CD4-positive, alpha-beta T cell treated with Interleukin-17A for 4 hours (primary cell): Measurements from ENCODE around the gene CERS6.

Source experiments
- DNase-seq: peaks from one replicate; pipeline ENCODE4 v3.0.0-alpha.2; 2020; ENCODE audit warnings: mixed read lengths

The CERS6 gene

DNA sequence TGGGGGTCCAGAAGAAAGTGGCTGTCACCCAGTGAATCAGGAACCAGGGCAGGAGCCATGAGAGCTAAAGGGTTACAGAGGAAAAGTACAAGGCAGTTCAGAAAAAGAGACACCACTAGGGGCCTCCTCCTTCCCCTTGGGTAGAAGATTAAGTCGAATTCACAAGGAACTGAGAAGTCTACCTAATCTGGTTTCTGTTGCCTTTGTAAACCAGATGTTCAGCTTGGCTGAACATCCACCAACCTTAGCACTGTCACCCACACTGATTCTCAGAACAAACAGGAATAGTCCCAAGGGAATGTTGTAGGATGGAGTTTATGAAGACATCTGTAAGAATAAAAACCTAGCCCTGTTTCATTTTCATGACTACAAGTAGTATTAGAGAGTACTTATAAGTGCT lies 256.0 kb downstream of the CERS6 start:
- DNase-seq, result no peak

- DNase-seq, result no peak
These were observed 257.3 kb downstream of the CERS6 start for GRCh38 chr2:168713325-168713724.

GRCh38 chr2:168715849-168716248 lies 259.8 kb downstream of the CERS6 start:
- no peak for DNase-seq

DNA sequence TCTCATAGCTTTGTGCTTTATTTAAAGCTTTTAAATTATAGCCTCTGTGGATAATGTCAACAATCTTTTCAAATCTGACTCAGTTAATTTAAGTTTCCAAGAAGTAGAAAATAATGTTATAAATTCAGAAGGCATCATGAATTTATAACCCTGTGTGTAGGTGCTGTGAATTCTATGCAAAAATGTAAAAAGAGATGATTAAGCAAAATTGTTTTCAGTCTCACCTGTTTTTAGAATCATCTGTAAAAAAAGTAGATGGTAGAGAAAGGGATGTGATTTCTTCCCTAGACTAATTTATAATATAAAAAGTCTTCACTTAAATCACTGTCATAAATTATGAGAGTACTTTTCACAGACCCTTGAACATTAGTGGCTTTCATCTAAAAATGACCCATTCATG lies 260.8 kb downstream of the CERS6 start:
- no peak for DNase-seq

DNA sequence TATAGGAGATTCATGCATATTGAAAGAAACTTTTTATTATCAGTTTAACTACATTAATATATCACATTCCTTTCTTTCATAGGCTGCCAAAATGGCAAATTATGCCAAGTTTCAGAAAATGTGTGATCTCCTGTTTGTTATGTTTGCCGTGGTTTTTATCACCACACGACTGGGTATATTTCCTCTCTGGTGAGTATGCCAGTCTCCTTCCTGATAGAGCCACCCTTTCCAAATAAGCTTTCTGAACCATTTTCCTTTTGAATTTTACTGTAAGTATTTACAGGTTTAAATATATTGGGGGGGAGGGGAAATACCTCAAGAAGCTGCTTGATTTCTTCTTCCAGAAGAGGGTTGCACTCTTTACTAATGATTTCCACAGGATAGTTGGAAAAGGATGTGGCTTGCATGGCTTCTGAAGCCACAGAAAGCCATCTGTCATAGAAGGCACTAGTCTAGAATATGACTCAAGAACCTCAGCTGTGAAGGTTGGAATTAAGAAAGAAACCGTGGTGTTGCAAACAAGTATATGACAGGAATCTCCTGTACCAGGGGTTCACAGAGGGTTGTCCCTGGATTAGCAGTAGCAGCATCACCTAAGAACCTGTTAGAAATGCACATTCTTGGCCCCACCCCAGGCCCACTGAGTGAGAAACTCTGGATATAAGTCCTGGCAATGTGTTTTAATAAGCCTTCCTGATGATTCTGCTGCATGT lies 261.9 kb downstream of the CERS6 start:
- DNase-seq, result no peak

DNA sequence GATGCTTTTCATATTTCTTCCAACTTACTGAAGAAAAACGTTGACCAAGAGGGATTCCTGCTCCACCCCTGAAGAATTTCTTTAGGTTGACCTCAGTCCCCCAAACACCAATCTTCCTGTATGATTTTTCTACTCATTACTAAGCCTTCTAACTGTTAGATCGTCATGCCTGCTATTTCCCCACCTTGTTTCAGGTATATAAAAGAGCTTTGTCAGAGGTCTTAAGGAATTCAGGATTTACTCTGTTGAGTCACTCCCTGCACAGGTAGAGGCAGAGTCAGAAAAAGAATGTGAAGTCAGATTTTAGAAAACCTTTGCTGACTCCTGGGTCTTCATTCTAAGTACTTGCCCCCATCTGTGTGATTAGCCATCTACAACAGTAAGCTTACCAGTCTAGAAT lies 262.6 kb downstream of the CERS6 start:
- no peak for DNase-seq

GRCh38 chr2:168719446-168719845 lies 263.4 kb downstream of the CERS6 start:
- DNase-seq, result no peak

GRCh38 chr2:168722592-168722991 lies 266.5 kb downstream of the CERS6 start:
- DNase-seq, result no peak

DNA sequence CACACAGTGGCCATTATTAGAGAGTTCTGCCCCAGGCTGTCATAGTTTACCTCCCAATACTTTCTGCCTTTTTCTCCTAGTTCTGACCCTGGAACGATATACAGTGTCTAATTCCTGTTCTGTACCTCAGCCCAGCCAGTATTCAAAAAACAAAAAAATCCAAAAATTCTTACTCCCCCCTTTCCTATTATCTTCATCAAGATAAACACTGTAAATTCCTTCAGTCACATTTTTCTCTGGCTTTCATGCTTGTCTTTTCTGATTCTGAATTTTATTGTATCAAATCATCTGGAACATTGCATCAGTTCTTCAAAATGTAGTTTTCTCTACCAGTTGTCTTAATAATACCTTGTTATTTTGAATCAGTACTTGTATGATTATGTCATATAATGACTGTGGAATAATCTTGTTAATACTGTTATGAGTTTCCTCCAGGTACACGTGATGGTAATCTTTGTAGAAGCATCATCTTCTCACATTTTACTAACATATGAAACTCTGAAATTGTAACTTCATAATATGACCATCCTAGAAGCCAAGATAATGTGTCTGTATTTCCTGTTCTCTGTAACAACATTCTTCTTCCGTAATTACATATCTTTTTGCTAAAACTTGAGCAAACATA lies 267.3 kb downstream of the CERS6 start:
- DNase-seq, result no peak

DNA sequence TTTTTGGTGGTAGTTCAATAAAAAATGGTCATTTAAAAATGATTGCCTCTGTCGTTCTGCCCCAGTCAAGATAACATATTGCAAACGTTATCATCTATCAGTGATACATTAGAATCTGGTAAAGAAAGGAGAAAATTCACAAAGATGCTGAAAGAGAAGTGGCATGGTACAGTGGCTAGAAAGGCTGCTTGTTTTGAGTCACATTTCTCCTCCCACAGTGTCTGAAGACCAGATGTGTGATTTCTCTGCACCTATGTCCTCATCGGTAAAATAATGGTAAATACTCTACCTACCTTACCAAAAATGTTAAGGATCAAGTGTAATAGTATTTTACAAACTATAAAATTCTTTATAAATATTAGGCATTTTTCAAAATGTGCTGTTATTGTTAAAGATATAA lies 270.3 kb downstream of the CERS6 start:
- no peak for DNase-seq

DNA sequence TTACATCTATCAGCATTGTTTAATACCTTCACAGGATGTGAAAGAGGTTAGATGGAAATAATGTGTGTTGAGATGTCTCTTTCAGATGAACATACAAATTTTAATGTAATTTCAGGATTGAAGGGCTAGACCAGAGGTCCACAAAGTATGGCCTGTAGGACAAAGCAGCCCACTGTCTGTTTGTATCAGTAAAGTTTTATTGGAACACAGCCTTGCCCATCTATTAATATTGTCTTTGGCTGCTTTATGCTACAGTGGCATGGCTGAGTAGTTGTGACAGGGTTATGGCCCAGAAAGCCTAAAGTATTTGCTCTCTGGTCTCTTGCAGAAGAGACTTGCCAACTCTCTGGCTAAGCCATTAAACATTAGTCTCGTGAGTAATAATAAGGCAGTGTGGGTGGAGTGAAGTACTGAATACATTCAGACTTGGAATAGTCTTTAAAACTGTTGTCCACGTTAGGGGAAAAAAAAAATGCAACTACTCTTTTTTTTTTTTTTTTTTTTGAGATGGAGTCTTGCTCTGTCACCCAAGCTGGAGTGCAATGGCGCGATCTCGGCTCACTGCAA lies 271.9 kb downstream of the CERS6 start:
- DNase-seq, result no peak

- DNase-seq, result no peak
These were observed 273.4 kb downstream of the CERS6 start for GRCh38 chr2:168729455-168729854.

DNA sequence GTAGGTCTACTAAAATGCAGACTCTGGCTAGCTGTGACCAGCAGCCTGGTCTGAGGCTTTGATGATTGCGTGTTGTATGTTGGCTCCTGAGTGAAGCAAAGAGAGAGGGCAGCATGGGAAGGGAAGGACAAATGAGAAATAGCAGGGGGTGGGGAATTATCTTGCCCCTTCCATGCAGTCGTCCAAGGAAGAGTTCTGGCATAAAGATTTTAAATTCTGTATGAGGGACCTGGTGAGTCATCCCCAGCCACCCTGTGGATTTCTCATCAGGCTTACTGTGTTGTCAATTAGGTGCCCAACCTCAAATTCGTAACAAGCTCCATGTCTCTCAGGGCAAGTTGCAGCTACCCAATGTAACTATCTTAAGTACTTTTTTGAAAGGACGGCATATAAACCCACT lies 274.3 kb downstream of the CERS6 start:
- DNase-seq, result no peak

- no peak for DNase-seq
These were observed 274.9 kb downstream of the CERS6 start for GRCh38 chr2:168731002-168731401.

DNA sequence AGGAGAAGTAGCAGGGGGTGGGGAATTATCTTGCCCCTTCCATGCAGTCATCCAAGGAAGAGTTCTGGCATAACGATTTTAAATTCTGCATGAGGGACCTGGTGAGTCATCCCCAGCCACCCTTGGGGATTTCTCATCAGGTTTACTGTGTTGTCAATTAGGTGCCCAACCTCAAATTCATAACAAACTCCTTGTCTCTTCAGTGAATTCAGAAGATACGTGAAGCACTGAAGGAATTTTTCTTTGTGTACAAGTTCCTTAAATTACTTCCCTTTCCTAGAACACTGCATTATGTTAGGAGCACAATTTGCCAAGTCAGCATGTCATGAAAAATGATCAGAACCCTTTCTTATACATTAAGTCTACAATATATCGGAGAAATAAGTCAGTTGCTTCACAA lies 275.5 kb downstream of the CERS6 start:
- DNase-seq, result no peak

GRCh38 chr2:168732100-168732499 lies 276.0 kb downstream of the CERS6 start:
- no peak for DNase-seq

DNA sequence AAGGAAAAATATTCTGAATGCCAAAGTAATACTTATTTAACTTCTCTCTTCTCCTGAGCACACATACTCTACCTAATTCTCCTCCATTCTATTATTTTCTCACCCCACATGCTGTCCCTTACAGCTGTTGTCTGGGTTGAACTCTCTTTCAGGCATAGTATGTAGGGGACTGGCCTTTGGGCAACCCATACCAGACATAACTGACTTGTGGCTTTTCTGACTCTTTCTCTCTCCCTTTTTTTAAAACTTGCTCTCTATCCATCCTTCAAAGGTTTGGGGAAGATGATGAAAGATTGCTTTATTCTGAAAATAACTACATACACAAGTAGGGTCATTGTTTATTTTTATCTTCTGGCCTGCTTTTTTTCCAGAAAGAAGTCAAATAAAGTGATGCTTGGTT lies 276.4 kb downstream of the CERS6 start:
- no peak for DNase-seq

DNA sequence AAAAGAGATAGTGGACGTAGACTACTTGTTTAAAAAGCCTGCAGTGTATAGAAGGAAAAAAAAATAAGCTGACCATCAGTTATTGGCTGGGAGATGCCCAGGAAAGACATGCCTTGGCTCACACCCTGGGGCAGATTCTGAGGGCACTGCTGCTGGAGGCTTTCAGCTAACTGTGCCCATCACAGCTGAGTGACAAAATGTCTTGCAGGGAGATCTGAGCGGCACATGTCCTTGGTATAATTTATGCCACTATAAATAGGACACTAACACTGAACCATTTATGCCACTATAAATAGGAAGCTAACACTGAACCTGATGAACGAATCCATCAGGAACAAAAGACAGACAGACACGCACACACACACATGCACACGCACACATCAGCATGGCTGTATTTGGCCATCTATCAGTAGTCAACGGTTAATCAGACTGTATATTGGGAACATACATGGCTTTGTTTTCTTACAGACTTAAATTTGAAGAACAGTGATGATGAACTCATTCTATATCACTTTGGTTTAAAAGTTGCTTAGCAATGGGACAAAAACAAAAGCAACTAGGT lies 278.2 kb downstream of the CERS6 start:
- no peak for DNase-seq

DNA sequence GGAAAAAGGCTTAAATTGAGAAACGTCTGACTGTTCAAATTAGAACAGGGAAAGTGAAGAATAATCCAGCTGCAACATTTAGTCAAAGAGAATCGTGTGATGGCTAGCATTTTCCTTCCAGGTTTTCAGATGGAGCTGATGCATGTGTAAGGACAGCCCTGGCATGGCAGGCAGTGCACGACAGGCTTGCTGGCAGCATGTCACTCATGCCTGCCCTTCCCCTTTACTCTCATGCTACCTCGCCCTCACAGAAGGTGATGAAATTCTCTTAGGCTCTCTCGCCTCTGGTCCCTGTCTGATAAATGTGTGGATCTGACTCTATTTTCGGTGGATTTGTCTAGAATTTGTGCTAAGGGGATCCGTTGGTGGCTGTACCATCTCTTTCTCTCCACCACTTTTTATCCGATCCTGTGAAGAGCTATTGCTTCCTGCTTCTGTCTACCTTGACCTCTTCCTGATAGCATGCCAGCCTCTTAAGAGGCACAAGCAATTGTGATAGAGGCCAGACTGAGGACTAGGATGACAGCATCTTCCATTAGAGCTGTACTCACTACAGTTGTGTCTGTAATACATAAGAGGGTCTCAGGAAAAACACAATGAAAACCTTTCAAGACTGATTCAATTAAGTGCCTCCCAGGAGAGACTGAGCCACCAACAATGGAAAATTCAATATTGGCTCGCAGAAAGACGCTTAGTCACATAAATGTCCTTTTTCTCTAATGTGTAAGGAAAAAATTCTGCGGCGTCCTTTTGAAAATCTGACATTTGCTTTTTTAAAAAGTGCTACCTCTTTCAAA lies 280.8 kb downstream of the CERS6 start:
- DNase-seq, result no peak

DNA sequence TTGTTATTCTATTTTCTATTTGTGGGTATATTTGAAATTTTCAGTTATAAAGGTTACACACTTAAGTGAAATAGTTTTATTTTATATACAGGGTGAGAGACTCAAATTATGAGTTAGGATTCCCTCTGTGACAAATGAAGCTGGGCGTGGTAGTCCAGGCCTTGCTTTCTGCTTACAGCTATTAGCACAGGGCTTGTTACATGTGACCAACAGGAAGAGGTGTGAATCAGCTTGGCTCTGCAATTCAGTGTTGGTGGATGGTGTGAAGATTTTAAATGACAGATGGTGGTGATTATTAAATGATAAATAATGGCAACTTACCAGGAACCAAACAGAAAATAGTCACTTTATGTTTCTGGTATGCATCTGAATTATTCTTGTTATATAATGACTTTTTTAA lies 282.0 kb downstream of the CERS6 start:
- no peak for DNase-seq

GRCh38 chr2:168740360-168740759 lies 284.3 kb downstream of the CERS6 start:
- no peak for DNase-seq

DNA sequence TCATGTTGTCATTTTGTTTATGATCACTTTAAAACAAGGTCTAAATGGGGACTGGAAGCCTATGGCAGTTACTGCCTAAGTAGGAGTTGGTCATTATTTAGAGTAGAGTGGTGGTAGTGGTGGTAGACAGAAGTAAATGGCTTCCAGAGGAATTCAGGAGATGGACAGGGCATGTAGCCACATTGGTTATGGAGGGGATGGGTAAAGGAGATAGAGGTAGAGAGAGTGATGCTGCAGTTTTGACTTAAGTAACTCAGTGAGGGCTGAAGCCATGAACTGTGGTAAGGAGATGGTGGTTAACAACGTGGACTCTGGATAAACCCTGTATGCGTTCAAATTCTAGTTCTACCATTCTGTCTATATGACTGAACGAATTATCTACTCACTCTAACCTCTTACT lies 284.7 kb downstream of the CERS6 start:
- no peak for DNase-seq

DNA sequence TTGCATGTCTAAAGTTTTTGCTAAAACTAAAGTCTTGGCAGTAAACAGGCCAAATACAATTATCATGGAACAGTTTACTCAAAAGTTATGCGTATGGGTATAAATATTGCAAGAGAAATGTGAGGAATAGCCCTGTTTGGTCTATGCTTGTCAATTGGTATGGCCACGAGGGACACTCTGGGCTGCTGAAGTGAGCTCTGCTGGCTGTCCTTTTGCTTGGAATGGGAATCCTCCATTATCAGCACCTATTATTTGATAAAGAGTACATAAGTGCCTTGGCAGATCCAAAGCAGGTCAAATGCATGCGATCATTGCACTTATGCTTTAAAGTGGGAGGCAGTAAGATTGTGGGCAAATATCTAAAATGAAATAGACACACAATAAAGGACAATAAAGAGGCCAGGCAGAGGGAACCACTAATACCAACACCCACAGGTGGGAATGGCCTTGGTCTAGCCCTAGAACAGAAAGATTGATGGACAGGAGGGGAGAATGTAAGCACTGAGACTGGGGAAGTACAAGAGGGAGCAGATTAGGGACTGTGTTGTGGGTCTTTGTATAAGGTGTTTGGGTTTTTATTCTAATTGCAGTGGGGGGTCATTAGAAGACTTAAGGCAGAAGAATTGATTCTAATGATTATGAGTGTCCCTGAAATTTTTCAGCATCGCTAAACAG lies 286.3 kb downstream of the CERS6 start:
- DNase-seq, result no peak
